ENCODE measurements around the gene BMPR1A. TPM values are rescaled to one million over a fixed set of nuclear protein-coding genes. Genes with fewer than 3 reads are reported as not detected.
A peak's percentile ranks its signal among the peaks of the same experiment; 100 is the strongest.

BMPR1A gene
- total RNA-seq, 1 experiment from 2014 or later: 23.7 TPM

DNA sequence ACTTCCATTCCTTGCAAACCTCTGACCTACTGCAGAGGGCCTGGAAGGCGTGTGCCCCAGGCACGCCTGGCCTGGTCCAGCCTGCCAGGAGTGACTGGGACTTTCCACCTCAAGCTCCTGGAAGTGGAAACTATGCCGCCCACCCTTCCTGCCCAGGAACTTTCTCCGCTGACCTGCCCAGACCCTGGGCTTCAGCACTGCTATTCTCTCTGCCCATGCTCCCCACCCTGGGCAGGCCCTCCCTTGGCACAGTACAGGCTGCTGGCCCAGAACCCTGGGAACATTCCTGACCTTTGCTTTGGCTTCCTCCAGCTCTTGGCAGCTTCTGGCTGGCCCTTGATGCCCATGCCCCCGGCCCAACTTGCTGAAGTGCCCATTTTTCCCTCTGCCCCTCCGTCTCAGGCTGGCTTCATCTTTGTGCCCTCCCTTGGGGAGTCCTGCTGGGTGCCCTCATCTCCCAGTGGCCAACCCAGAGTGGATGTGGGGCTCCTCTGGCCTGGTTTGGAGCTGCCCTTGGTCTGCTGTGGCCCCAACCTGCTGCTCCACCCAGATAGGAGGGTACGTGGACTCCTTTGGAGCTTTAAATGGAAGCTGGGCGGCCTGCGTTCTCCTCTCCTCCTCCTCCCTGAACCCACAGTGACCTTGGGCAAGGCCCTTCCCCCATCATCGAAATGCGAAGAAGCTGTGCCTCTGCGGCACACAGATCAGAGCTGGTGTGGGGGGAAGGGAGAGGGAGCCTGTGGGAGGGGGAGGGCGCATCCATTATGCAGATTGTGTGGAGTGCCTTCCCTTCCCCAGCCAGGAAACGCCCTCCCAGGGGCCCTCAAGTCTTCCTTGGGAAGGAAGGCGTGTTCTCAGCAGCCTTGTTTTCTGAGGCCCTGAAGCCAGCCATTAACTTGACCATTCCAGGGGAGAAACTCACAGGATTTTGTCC lies 197.6 kb downstream of the BMPR1A start:
- in situ Hi-C loops (cut with HindIII; ENCODE audit: low pct_unique_long_range_greater_than_20kb, low sequenced_read_pairs): no loop called here
- DNase-seq (ENCODE audit: low read depth): peak; percentile 93

DNA sequence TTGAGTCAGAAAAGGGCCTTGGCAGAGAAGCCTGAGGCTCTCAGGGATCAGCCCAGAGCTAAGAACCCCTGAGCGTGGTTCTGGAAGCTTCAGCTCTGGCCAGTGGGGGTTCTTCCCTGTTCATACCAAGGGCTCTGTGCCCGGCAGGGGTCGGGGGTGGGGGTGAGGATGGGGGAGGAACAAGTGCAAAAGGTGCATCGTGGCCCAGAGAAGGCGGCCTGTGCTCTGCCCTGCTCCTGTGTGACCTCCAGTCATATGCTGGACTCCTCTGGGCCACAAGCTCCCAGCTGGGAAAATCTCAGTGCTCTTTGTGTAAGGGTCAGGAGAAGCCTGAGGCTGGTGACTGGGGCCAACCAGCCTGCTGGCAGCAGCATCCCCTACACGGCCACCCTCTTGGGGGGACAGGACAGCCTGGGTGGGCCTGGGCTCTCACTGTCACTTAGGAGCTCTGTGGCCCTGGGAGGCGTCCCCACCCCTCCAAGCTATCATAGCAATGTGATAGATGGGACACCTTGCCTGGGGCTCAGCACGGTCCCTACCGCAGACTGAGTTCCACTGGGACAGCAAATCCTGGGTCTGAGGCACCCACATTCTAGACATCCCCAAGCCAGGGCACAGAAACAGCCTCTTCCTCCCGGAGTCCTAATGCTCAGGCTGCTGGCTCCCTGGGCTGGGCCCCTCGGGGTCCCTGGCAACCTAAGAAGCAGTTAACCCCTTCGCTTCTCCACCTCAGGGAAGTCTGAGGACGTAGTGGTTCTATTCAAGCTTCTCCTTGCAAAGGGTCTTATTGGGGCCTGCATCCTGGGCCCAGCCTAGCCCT lies 198.5 kb downstream of the BMPR1A start:
- DNase-seq (ENCODE audit: low read depth): no peak
- in situ Hi-C loops (cut with HindIII; ENCODE audit: low pct_unique_long_range_greater_than_20kb, low sequenced_read_pairs): no loop called here

DNA sequence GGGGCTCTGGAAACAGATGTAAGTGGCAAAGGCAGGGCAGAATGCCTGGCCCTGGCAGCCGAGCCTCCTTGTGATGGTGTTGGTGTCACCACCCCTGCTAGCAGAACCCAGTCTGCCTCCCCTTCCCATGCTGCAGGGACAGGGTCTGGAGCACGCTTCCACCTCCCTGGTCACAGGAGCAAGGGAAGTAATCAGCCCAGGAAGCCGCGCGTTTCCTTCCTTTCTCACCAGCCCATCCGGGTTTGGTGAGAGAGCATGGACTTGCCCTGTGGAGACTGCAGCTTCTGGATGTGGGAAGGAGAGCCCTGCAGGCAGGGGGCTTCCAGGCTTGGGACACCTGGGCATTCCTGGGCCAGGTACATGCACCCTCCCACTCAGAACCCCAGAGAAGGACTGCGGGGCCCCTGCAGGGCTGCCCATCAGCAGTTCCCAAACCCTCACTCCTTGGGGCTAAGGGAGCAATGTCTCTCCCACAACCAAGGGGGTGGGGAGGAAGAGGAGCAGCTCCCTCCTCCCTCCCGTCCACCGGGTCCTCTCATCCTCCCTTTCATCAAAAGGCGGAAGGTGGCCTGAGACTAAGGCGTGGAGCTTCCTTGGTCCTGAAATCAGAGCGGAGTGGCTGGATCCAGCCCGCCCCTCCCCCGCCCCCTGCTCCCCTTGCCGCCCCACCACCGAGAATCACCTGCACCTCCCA lies 199.2 kb downstream of the BMPR1A start:
- in situ Hi-C loops (cut with HindIII; ENCODE audit: low pct_unique_long_range_greater_than_20kb, low sequenced_read_pairs): no loop called here
- DNase-seq (ENCODE audit: low read depth): no peak

DNA sequence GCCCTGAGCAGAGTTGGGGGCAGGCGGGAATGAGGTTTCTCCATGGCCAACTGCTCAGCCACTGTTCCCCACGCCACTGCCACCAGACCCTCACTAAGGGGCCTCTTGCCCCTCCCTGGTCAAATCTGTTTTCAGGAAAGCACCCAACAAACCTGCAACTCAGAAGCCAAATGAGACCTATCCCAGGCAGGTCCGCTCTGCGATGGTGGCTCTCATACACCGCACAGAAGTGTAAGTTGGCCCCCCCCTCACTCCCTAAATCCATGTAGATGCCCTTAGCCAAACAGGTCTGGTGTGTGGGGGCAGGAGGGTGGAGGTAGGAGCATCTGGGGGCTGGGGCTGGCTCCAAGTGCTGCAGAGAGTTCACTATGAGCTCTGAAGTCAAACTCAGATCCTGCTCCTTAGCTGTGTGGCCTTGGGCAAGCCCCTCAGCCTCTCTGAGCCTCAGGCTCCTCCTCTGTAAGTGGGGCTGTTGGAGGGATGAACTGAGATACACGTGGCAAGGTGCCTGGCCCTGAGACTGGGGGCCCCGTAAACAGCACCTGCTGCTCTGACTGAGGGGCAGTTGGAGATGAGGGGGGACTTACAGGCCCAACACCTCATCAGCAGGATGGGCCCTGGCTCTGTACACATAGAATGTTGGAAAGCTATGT lies 199.9 kb downstream of the BMPR1A start:
- no peak for DNase-seq (ENCODE audit: low read depth)
- in situ Hi-C loops (cut with HindIII; ENCODE audit: low pct_unique_long_range_greater_than_20kb, low sequenced_read_pairs): no loop called here

DNA sequence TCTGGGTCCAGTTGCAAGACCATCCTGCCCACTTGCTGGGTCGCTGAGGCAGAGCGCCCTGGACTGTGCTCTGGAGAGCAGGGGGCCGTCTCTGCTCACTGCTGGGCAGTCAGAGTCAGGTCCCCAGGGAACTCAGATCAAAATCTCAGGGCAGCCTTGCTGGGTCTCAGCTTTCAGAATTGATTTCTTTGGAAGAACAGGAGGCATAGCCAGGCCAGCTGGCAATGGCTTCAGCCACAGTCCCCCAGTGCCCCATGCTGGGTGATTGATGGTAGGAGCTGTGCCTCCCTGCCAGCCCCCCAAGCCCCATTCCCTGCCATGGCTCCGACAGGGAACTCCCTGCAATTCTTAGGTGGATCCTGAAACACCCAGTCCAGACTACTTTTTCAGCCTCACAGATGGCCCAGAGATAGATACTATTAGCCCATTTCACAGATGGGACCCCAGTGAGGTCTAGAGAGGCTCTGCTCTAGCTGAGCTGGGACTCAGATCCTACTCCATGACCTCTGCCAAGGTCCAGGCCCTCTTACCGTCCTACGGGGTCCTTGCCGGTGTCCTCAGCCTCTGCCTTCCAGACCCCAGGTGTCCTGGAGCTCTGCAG lies 200.5 kb downstream of the BMPR1A start:
- DNase-seq (ENCODE audit: low read depth): no peak
- in situ Hi-C loops (cut with HindIII; ENCODE audit: low pct_unique_long_range_greater_than_20kb, low sequenced_read_pairs): no loop called here

DNA sequence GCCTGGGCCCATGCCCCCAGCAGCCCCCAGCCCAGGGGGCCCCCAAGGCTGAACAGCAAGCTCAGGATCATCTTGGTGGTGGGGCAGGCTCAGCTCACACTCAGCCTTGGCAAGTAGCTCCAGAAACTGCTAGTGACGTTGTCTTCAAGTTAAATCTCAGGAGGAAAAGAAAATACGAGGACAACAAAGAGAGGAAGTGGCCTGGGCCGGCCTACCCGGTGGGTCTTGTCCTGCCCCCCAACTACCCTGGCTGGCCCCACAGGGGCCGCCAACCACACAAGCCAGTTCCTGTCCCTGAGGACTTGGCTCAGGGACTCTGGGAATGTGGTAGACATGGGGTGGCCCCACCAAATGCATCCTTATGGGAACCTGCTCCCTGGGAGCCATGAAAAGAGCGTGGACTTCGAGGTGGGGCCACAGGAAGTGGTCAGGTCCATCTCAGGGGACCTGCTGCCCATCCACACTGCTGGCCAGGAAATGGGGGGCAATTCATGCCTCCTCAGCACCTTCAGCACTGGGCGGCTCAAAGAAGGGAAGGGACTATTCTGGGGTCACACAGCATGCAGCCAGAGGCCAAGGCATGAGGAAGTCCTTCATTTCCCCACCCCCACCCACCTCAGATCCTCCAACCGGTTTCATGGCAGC lies 201.2 kb downstream of the BMPR1A start, which contains the start of gene MMRN2:
TSS of gene MMRN2 (minus strand) at position 145 of the 645 bp plus-strand sequence. CDS start at position 71, 74 bp downstream.
- in situ Hi-C loops (cut with HindIII; ENCODE audit: low pct_unique_long_range_greater_than_20kb, low sequenced_read_pairs): no loop called here
- no peak for DNase-seq (ENCODE audit: low read depth)

DNA sequence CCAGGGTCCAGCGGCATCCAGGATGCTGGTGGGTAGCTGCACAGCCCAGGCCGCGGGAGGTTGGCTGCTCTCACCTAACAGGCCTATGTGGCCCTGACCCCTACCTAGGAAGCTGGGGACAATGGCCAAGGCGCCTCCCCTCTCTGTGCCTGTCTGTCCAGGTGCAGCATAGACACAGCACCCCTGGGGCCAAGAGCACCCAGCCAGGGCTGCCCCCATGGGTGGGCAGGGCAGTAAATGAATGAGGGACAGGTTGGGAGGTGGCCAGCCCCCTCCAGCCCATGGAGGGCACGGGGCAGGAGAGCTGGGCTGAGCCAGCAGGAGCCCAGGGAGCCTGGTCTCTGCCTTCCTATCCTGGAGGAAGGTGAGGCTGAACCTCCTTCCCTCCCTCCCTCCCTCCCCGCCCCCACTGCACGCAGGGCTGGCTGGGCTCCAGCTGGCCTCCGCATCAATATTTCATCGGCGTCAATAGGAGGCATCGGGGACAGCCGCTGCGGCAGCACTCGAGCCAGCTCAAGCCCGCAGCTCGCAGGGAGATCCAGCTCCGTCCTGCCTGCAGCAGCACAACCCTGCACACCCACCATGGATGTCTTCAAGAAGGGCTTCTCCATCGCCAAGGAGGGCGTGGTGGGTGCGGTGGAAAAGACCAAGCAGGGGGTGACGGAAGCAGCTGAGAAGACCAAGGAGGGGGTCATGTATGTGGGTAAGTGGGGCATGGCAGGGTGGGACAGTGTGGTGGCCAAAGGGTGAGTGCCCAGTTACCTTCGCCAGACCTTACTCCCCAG lies 201.9 kb downstream of the BMPR1A start, which contains the start of gene SNCG:
TSS of gene SNCG (plus strand) at position 484 of the 785 bp plus-strand sequence. CDS start at position 583, 99 bp downstream.
- peak; percentile 54 for DNase-seq (ENCODE audit: low read depth)
- in situ Hi-C loops (cut with HindIII; ENCODE audit: low pct_unique_long_range_greater_than_20kb, low sequenced_read_pairs): no loop called here

DNA sequence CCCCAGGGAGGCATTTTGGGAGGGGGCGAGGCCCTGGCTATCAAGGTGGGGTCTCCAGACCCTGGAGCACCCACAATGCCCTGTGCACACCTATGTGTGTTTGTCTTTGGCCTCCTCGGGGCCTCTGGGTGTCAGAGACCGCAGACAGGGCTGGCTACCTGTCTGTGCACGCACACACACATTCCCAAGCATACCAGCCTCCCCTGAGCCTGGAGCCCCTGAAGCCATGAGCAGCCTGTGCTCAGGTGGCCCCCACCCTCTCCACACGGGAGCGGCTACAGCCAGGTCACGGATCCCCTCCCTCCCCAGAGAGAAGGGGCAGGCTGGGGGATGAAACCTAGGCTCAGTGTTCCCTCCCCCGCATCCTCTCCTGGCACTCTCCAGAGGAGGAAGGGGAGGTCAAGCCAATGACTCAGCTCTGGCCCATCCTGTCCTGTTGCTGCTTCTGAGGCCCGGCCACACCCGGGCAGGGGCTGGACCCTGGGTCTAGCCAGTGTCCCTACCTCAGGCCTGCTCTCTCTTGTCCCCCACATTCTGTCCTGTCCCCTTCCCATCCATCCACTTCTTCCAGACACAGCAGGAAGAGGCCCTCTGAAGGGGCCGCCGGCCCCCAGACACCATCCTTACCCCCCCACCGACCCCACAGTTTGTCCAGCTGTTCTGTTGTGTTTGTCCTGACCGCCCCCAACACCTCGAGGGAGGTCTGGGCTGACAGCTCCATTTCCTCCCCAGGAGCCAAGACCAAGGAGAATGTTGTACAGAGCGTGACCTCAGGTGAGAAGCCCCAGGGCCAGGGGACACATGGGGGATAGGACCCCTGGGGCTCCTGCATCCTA lies 202.7 kb downstream of the BMPR1A start:
- DNase-seq (ENCODE audit: low read depth): peak; percentile 91
- in situ Hi-C loops (cut with HindIII; ENCODE audit: low pct_unique_long_range_greater_than_20kb, low sequenced_read_pairs): no loop called here

DNA sequence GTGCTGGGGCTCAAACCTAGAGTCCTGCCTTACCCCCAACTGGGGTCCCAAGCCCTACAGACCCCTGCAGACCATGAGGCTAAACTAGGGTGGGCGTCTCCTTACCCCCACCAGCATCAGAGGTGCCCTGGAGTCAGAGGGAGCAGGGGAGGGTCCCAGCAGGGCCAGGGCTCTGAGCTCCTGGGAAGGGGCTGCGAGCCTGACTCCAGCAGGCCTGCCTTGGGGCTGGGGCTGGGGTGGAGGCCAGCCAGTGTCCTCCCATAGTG lies 203.3 kb downstream of the BMPR1A start:
- in situ Hi-C loops (cut with HindIII; ENCODE audit: low pct_unique_long_range_greater_than_20kb, low sequenced_read_pairs): no loop called here
- DNase-seq (ENCODE audit: low read depth): no peak

DNA sequence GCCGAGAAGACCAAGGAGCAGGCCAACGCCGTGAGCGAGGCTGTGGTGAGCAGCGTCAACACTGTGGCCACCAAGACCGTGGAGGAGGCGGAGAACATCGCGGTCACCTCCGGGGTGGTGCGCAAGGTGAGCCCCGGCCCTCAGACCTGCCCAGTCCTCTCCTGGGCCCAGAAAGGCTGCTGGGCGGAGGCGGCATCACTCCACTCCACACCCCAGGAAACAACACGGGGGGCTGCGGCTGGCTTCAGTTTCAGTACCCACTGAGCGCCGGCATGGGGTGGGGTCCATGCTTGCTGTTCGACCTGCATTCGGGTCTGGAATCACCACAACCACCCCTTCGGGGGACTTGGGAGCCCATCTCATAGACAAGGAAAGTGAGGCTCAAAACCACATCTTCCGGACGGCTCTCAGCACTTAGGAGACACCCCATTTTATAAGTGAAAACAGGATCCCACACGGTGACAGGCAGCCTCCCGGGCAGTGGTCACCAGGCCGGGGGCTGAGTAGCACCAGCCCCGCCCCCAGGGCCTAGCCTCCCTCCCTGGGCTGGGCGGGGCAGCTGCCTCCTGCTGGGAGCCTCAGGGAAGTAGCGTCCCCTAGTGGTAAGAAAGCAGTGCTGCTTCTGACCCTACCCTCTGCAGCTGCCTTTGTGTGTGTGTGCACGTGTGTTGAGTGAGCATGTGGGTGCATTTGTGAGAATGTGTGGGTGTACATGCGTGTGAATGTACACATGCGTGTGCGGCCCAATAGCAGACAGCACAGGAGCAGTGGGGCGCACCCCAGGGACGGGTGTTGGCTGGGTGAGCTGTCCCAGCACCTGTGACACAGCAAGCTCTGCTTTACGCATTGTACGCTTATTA lies 203.8 kb downstream of the BMPR1A start:
- peak; percentile 78 for DNase-seq (ENCODE audit: low read depth)
- in situ Hi-C loops (cut with HindIII; ENCODE audit: low pct_unique_long_range_greater_than_20kb, low sequenced_read_pairs): no loop called here

DNA sequence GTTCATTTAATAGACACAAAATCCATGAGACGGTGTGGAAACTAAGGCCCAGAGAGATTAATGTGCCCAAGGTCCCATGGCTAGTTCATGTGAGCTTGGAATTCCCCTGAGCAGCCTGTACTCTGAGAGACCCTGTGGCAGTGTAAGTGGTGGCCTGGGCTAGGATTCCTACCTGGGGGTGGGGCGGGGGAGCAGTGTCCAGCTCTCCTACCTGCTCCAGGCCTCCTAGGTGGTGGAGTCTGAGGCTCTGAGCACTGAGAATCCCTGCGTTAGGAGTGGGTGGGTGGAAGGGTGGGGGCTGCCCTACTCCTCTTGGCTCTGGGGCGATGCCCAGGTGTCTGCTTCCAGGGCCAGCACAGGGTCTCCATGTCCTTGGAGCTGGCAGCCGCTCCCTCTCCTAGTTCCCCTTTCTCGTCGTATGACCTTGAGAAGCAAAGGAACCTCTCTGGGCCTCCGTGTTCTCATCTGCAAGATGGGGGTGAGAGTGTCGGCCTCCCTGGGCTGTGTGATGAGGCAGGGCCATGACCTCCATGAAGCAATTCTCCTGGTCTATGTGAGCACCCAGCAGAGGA lies 204.5 kb downstream of the BMPR1A start:
- no peak for DNase-seq (ENCODE audit: low read depth)
- in situ Hi-C loops (cut with HindIII; ENCODE audit: low pct_unique_long_range_greater_than_20kb, low sequenced_read_pairs): no loop called here

DNA sequence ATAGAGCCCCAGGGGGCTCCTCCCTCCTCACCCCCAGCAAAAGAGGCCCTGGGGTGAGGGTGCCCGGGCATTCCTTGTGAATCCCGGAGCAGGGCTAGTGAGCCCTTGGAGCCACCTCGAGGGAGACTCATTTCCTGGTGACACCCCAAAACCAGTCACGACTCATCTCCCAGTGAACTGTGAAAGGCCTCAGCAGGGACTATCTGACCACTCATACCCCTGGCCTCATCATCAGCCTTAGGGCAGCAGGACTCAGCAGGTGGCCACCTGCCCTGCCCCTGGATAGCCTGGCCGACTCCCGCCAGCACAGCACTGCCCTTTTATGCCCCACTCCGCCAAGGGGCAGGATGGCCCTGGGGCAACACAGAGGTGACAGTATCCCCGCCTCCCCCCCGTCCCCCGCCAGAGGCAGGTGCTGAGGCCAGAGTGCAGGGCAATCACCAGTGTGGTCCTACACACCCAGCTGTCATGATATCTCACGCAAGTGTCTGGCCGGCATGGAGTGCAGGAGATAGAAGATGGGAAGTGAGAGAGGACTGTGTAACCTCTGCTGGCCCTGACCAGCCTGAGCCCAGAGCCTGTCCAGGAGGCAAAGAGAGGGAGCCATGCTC lies 205.2 kb downstream of the BMPR1A start:
- no peak for DNase-seq (ENCODE audit: low read depth)
- in situ Hi-C loops (cut with HindIII; ENCODE audit: low pct_unique_long_range_greater_than_20kb, low sequenced_read_pairs): no loop called here

DNA sequence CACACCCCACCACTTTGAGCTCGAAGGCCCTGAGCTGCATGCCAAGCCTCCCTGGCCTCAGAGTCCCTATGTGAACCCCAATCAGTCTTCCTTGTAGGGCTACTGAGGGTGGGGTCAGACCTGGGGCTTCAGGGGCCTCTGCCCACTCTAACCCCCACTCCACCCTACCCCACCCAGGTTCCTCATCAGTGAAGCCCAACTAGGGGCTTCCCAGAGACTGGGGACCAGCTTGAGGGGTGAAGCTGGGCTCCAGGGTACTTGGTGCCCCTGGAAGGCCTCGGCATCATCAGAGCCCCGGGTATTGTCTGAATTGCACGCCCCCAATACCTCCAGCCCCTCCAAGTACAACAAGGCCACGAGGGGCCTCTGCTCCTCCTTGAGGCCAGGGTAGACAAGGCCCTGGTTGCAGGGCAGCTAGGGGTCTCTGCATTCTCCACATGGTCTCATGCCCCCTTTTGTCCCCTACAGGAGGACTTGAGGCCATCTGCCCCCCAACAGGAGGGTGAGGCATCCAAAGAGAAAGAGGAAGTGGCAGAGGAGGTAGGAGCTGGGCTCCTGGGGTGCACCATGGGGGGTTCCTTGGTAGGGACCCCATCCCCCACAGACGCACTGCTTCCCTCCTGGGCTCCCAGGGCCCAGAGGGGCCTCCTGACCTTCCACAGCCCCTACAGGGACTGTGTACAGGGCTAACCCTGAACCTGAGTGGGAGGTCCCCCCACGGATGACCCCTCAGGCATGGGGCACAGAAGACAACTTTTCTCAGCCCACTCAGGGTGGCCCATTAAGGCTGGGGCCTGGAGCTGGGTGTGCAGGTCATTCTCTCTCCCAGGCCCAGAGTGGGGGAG lies 205.9 kb downstream of the BMPR1A start:
- in situ Hi-C loops (cut with HindIII; ENCODE audit: low pct_unique_long_range_greater_than_20kb, low sequenced_read_pairs): no loop called here
- DNase-seq (ENCODE audit: low read depth): no peak

DNA sequence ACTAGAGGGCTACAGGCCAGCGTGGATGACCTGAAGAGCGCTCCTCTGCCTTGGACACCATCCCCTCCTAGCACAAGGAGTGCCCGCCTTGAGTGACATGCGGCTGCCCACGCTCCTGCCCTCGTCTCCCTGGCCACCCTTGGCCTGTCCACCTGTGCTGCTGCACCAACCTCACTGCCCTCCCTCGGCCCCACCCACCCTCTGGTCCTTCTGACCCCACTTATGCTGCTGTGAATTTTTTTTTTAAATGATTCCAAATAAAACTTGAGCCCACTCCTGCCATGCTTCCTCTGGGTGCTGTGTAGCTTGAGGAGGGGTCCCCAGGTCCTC lies 206.5 kb downstream of the BMPR1A start:
- in situ Hi-C loops (cut with HindIII; ENCODE audit: low pct_unique_long_range_greater_than_20kb, low sequenced_read_pairs): no loop called here
- no peak for DNase-seq (ENCODE audit: low read depth)

All from Caki2 (cell line).